ENCODE results near the gene FCMR. TPM values are rescaled to one million over a fixed set of nuclear protein-coding genes. Genes with fewer than 3 reads are reported as not detected.

The FCMR gene
- total and polyA plus RNA-seq, 9 of the 15 experiments (the other 6 are each of a cell fraction or from before 2014, with no cell fraction given), result 0.11 to 0.82 (median 0.20) TPM; not detected in 5

DNA sequence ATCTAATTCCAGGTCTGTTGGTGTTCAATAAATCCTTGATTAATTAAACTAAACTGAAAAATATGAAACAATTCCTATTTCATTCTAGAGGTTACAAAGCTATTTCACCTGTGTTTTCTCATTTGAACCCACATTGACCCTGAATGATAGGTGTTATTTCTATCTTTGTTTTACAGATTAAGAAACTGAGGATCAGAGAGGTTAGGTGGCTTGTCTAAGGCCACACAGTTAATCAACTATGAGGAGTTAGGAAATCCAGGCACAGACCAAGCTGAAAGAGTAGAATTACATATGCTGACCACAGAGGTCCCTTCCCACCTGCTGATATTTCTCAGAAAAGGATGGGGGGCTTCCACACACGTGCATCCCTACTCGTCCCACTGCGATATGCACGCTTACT is 24.0 kb upstream of the FCMR start:
- H3K27ac ChIP-seq (ENCODE audit: extremely low read depth, low read depth, low read length), result no peak overlapping the region
- POLR2A ChIA-PET, result interaction anchor here (0.7 to 2.2 kb wide), 5 partner anchors 9 to 294 kb away, joined by 3 to 12 read pairs (median 3); no protein-coding TSS in a partner anchor
- WGBS (ENCODE audit: insufficient coverage, low coverage, missing lambda C conversion rate), result 72% methylated on average over 4 of the region's 4 CpGs
- H3K79me2 ChIP-seq (ENCODE audit: control insufficient read depth, insufficient read depth, low read length), result no peaks in the 10 kb centered on the region
- DNase-seq (ENCODE audit: extremely low read depth in 1 of 4, low spot score in 3 of 4), result no peak
- intact Hi-C loops (cut with micrococcal nuclease), result no loop called here
- no peak overlapping the region for H2AFZ ChIP-seq (ENCODE audit: low read depth, low read length)
- H3K4me2 ChIP-seq (ENCODE audit: insufficient read depth, low read length), result no peak overlapping the region; the same call in 1 of the 2 replicates
- H3K36me3 ChIP-seq (ENCODE audit: control insufficient read depth, insufficient read depth, low read length), result no peaks in the 10 kb centered on the region
- TF ChIP-seq BCOR (IDR thresholded peaks at IDR 0.05), result peak; percentile 46; the same call in 1 of the 2 replicates
- TF ChIP-seq SMARCB1 (IDR thresholded peaks at IDR 0.05; ENCODE audit: insufficient read length, low read depth), result no peak
- TF ChIP-seq RBM25 (IDR thresholded peaks at IDR 0.05; ENCODE audit: low read depth, low read length, severe bottlenecking), result peak; percentile 85
- peak; percentile 36; the same call in 1 of the 2 replicates for TF ChIP-seq HDAC2 (IDR thresholded peaks at IDR 0.05)
- TF ChIP-seq NFRKB (IDR thresholded peaks at IDR 0.05; ENCODE audit: low read depth), result no peak
- TF ChIP-seq, protein P1, sequence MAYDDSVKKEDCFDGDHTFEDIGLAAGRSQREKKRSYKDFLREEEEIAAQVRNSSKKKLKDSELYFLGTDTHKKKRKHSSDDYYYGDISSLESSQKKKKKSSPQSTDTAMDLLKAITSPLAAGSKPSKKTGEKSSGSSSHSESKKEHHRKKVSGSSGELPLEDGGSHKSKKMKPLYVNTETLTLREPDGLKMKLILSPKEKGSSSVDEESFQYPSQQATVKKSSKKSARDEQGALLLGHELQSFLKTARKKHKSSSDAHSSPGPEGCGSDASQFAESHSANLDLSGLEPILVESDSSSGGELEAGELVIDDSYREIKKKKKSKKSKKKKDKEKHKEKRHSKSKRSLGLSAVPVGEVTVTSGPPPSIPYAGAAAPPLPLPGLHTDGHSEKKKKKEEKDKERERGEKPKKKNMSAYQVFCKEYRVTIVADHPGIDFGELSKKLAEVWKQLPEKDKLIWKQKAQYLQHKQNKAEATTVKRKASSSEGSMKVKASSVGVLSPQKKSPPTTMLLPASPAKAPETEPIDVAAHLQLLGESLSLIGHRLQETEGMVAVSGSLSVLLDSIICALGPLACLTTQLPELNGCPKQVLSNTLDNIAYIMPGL (CRISPR knock-in tag; IDR thresholded peaks at IDR 0.05), result no peak
- TF ChIP-seq ZFP36 (IDR thresholded peaks at IDR 0.05; ENCODE audit: low read depth, low read length, partially characterized antibody), result peak; percentile 59
- no peak for TF ChIP-seq BHLHE40 (IDR thresholded peaks at IDR 0.05; ENCODE audit: low read length)
- no peak overlapping the region for H3K9ac ChIP-seq (ENCODE audit: insufficient read depth in 1 of 2, low read depth in 2 of 2, low read length in 2 of 2)
- H3K4me3 ChIP-seq, result no peak overlapping the region
- H3K9me1 ChIP-seq (ENCODE audit: control insufficient read depth, insufficient read depth, low read length), result no peaks in the 10 kb centered on the region
- H3K9me3 ChIP-seq (replicated peaks; ENCODE audit: control insufficient read depth, insufficient read depth, low read depth, low read length), result no peaks in the 10 kb centered on the region
- no TSS peak for BruUV-seq (replicated peaks)
- FAIRE-seq, result no peak
- H4K20me1 ChIP-seq (replicated peaks; ENCODE audit: control insufficient read depth, insufficient read depth, low read length), result no peaks in the 10 kb centered on the region
- ATAC-seq, result no peak
- H3K27me3 ChIP-seq (ENCODE audit: control insufficient read depth in 2 of 2, insufficient read depth in 2 of 2, low read length in 2 of 2), result peaks cover 3 to 4% of the 10 kb centered on the region in 2 experiments; a peak in 2 of 5 replicates
- peaks cover 22 to 32% of the 10 kb centered on the region in 2 experiments for H3K4me1 ChIP-seq (replicated peaks in 1 of 2; ENCODE audit: control insufficient read depth in 2 of 2, insufficient read depth in 2 of 2, low read length in 2 of 2)
- CTCF ChIA-PET (ENCODE audit: low intra/inter-chr PET ratio), result no interaction called here
- in situ Hi-C loops (cut with MboI), result no loop called here

Data from K562 (cell line).